Hepatic stellate cell (primary cell): ENCODE results near the gene DICER1.
"Not testable (repeated sequence)": the region's sequence is repeated elsewhere in the genome, so short reads cannot be mapped to it uniquely, and the experiment has no call there.

Source experiments
- DNase-seq: peaks from one replicate; pipeline ENCODE4 v3.0.0; 2011; ENCODE audit warnings: low spot score

Gene DICER1, protein sequence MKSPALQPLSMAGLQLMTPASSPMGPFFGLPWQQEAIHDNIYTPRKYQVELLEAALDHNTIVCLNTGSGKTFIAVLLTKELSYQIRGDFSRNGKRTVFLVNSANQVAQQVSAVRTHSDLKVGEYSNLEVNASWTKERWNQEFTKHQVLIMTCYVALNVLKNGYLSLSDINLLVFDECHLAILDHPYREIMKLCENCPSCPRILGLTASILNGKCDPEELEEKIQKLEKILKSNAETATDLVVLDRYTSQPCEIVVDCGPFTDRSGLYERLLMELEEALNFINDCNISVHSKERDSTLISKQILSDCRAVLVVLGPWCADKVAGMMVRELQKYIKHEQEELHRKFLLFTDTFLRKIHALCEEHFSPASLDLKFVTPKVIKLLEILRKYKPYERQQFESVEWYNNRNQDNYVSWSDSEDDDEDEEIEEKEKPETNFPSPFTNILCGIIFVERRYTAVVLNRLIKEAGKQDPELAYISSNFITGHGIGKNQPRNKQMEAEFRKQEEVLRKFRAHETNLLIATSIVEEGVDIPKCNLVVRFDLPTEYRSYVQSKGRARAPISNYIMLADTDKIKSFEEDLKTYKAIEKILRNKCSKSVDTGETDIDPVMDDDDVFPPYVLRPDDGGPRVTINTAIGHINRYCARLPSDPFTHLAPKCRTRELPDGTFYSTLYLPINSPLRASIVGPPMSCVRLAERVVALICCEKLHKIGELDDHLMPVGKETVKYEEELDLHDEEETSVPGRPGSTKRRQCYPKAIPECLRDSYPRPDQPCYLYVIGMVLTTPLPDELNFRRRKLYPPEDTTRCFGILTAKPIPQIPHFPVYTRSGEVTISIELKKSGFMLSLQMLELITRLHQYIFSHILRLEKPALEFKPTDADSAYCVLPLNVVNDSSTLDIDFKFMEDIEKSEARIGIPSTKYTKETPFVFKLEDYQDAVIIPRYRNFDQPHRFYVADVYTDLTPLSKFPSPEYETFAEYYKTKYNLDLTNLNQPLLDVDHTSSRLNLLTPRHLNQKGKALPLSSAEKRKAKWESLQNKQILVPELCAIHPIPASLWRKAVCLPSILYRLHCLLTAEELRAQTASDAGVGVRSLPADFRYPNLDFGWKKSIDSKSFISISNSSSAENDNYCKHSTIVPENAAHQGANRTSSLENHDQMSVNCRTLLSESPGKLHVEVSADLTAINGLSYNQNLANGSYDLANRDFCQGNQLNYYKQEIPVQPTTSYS (N-terminal part only)

DNA sequence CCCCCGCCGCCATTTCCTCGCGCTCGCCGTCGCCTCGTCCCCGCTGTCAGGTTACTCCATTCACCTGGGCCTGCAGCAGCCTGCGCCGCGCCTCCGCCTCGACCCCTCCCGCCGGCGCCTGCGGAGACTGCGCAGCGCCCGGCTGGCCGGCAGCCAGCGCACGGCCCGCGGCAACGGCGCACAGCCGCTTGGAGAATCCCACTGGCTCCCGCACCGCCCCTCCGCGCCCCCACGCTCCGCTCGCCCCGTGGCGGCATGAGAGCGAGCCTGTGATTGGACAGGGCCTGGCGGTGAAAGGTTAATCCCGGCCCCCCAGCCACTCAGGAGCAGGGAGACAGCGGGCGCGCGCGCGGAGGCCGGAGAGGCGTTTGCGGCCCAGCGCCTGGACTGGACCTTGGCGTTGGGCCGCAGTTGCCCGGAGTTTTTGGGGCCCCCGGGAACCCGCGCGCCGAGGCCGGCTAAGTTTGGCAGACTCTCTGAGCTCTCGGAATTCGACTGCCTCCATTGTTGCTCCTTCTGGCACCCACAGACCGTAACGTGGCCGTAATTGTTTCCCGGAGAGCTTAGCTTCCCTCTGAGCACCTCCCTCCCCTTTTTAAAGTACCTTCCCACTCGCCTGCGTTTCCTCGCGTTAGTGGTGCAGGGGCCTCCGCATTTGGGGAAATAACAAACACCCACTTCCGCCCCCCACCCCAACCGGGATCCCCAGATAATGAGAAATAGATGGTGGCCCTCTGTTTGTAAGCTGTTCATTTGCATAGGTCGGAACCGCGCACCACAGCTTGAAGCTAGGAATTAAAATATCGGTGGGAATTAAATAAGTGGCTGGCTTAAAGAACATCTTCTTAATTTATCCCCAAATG is at the start of gene DICER1:
Gene DICER1 (minus strand): TSS at position 203 of the 863 bp plus-strand sequence. CDS start 24,071 bp downstream, outside the sequence.
- DNase-seq: peak; percentile 99

DNA sequence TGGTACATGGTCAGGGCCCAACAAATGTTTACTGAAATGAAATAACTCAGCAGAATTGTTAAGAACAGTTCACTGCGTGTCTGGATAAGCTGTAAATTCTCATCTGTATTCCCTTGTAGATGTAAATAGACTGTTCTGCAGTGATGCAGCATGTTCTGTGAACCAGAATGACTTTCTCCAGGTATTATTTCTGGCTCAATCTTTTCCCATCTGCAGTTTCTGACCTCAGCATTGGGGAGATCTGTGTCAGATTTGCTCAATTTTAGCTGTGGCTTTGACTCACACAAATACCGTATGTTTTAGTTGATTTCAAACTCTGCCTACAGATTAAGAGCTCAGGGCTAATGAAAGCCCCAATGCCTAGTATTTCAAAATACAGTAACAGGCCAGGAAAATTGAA is 49.2 kb upstream of the DICER1 start:
- no peak for DNase-seq

DNA sequence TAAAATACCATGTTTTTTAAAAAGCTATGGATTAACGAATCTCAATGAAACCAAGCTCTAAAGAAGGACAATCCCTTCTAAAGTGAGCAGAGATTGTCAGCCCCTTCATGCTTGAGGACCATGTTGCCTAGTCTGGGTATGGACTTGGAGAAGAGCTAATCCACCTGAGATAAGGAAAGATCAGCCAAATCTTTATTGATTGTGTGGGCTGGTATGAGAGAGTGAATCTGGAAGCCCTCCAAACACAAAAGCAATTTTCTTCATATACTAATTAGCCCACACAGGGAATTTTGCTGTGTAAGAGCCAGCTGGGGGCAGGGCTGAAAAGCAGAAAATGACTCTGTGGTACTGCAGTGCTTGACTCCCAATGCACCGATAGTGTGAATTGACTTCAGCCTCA is 47.4 kb upstream of the DICER1 start:
- DNase-seq: no peak

DNA sequence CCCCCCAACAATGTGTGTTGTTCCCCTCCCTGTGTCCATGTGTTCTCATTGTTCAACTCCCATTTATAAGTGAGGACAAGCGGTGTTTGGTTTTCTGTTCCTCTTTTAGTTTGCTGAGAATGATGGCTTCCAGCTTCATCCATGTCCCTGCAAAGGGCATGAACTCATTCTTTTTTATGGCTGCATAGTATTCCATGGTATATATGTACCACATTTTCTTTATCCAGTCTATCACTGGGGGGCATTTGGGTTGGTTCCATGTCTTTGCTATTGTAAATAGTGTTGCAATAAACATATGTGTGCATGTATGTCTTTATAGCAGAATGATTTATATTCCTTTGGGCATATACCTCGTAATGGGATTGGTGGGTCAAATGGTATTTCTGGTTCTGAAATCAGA is 44.4 kb upstream of the DICER1 start:
- DNase-seq: not testable (repeated sequence)

DNA sequence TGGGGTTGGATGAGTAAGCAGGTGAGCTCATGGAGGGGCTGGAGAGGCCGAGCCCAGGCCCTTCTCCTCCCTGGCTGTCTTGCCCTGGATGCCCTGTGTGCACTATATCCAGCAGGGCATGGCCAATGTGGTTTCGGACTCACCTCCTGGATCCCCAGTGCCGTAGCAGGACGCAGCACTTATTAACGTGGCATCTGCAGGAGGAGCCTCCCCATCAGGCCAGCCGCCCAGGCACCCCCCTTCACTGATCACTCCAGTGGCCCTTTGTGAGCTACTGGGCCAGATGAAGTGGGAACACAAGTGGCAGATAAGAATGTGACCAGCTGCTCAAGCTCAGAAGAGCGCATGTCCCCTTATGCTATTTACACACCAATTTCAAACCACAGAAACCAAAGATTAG is 43.1 kb upstream of the DICER1 start:
- no peak for DNase-seq

DNA sequence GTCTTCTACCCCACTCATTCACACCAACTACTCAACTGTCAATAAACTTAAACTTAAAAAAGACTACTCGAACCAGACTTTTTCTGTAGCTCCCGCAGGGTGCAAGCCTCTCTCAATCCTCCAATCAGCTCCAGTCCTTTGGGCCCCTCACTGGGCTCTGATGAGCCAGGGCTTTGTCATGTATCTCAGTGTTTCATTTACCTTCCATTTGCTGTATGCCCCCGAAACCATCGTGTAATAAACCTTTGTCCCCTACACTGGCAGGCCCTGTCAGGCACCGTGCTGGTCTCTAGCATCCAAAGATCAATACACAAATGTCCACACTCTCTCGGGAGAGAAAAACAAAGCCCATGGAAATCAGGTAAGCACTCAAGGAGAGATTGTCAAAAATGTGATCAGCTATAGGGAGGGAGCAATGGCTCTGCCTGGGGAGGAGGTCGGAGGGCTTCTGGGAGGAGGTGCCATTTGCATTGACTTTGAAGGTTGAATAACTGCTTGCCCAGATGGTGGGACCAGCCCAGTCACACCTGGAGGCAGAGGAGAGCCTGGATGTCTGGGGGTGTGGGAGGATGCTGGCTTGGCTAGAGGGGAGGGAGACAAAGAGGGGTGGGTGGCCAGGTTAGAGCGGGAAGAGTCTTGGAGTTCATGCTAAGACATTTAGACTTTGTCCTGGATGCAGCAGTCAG is 42.1 kb upstream of the DICER1 start:
- DNase-seq: no peak

DNA sequence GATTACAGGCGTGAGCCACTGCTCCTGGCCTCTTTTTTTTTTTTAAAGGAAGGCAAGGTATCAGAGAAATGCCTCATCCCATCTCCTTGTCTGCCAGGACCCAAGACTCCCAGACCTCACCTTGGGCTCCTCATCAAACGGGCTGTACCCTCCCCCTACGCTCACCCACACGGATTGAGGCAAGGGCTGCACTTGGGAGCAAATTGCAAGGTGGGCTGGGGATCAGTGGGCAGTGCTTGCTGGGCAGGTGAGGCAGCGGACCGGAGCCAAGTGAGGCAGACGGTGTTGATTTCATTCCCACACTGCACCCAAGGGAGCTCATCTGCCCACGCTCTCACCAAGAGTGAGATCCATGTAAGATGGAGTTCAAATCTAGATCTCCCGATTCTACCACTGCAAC is 41.0 kb upstream of the DICER1 start:
- DNase-seq: no peak

DNA sequence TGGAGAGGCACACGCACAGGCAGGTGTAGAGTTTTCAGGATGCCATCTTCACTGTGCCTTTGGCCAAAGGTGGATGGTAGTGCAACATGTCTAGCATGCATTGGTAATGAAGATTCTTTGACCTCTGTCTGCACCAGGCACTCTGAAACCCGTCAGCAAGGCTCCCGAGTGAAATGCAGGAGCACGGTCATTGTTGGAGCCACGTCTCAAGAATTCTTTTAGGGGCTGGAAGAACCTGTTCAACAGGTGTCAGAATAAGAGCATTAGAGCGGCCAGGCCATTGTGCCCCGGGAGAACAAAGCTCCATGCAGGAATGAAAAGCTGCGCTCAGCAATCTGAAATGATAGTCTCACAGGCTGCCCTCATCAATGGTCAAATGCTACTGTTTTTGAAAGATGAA is 40.2 kb upstream of the DICER1 start:
- no peak for DNase-seq

DNA sequence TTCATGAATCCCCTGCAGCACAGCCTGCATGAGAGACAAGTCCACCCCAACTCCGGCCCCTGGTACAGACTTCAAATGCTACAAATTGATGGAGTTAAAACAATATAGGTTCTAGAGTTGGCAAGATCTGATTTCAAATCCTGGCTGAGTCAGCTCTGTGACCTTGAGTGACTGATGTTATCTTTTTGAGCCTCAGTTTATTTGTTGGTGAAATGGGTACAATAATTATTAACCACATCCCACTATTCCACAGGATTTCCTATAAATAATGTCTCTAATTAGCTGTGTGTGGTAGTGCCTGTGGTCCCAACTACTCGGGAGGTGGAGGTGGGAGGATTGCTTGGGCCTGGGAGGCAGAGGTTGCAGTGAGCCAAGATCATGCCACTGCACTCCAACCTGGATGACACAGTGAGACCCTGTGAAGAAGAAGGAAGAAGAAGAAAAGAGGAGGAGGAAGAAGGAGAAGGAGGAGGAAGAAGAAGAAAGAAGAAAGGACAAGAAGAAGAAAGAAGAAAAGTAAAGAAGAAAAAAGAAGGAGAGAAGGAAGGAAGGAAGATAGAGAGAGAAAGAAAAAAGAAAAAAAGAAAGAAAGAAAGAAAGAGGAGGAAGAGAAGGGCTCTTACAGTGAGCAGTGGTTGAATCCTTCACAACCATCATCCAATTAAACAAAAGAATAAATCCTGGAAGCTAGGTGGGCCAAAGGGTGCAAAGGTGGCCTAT is 39.7 kb upstream of the DICER1 start:
- no peak for DNase-seq

DNA sequence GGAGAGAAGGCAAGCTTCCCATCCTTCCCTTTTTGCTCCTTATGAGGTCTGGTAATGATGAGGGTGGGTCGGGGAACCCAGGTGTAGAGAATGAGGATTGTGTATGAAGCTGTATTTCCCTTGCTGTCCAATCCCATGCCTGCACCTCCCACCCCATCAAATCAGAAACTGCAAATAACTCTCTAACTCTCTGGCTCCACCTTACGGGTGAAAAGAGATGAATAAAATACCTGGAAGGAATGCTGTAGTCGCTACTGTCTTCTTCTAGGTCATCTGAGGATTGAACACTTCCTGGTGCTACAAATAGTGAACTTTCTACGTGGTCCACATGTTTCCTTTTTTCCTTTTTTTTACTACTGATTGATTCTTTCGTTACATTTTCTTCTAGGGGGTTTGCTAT is 38.9 kb upstream of the DICER1 start:
- DNase-seq: no peak

DNA sequence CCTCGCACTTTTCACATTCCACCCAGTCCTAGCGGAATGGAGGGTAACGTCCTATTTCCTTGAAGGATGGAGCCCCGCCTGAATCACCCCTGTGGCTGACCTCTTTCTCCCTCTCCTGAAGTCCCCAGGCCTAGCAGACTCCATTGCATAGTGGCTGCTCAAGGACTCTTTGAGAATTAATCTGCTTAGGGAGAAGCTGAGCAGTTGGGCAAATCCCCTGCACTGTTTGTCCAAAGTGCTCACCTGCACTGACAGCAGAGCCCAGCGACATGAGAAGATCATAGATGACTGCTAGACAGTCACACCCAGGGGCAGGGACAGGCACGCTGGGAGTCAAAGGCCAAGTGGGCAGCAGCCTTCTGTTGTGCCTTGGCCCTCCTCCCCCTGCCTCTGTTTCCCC is 37.7 kb upstream of the DICER1 start:
- DNase-seq: no peak

DNA sequence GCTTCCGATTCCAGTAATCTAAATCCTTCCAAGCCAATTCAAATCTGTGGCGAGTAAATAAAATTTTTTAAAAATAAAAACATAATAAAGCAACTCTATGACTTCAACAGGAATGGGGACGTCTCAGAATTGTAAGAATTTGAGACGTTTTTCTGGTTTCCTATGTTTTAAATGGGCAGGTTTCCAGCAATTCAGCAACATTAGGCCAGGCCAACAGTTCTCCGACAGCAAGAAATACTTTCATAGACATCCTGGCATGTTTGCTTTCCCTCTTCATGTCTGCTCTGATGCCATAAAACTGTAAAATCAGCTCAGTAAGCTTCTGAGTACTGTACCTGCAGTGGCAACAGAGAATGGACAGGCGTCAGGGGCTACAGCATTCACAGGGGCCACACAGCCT is 35.8 kb upstream of the DICER1 start:
- no peak for DNase-seq

DNA sequence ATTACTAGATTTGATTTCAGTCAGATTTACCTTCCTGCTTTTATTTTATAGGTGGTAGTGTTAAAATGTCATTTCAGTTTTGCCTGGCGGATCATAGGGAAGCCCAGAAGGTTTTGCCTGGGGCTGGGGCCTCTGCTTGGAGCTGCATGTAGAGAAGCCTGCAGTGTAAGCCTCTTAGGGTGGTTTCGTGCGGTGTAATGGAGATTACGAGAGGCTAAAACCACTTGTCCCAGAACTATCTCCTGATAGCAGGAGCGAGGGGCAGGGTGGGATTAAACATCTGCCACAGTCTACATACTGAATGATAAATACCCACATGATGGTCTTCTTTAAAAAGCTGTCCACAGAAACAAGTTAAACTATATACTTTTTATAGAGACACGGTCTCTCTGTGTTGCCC is 35.0 kb upstream of the DICER1 start:
- no peak for DNase-seq

DNA sequence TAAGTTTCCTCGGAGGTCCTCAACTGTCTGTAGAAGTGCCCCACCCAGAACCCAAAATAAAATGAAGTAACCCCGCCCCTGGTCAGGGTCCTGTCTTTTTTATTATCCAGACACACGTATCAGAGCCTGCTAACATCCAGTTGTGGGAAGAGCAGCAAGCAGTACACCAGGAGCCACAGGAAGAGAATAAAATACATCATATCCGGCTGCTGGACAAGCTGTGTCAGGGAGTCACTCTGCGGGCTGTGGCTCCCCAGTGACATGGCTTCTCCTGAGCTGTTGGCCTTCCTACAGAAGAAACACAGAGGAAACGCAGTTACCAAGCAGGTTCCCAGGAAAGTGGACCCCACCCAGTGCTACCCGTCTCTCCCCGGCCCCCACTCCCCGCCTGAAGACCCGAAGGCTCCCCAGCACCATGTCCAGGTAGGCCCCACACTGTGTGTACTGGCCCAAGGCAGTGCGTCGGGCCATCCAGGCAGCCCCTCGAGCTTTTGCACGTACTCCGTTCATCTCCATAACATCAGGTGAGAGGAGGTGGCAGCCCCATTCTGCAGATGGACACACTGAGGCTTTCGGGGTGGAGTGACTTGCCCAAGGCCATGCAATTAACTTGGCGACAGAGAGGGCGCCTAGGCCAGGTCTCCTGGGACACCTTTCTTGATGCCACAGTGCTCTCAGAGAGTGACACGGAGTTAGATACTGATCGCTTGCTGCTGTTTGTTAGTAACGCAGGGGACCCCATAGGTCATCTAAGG is 34.3 kb upstream of the DICER1 start:
- DNase-seq: no peak

DNA sequence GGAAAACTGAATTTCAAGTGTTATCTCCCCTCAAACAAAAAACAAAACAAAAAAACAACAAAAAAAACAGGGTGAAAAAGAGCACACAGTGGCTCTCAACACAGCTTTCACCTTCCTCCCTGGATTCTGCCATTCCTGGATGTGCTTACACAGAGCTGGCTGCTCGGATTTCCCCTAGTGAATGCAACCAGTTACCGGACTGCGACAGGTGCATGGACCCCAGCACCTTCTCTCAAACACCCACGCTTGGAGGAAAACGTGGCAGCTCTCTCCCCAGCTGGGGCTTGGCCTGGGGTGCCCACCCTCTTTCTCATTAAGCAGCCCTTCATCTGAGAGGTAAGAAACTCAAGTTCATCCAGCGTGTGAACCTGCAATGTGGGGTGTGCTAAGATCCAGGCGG is 33.5 kb upstream of the DICER1 start:
- DNase-seq: no peak

DNA sequence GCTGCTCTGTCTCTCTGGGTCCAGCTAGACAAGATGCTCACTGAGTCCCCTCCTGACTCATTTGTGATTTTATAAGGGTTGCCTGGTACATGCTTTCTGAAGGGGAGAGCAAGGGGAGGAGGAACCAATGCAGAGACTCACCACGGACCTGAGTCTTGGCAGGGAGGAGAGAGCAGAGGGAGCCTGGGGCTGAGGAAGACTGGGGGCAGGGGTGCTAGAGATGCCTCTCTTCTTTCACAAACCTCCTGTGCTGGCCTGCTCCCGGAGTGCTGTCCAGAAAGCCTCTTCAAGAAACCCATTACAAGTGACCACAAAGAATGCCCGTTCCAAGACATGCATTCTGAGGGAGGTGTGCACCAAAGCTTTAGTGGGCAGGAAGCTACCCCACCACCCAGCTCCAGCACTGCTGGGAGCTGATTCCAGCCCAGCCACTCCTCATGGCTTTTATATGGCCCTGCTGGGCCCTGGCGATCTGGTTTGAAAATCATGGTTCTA is 33.1 kb upstream of the DICER1 start:
- no peak for DNase-seq

DNA sequence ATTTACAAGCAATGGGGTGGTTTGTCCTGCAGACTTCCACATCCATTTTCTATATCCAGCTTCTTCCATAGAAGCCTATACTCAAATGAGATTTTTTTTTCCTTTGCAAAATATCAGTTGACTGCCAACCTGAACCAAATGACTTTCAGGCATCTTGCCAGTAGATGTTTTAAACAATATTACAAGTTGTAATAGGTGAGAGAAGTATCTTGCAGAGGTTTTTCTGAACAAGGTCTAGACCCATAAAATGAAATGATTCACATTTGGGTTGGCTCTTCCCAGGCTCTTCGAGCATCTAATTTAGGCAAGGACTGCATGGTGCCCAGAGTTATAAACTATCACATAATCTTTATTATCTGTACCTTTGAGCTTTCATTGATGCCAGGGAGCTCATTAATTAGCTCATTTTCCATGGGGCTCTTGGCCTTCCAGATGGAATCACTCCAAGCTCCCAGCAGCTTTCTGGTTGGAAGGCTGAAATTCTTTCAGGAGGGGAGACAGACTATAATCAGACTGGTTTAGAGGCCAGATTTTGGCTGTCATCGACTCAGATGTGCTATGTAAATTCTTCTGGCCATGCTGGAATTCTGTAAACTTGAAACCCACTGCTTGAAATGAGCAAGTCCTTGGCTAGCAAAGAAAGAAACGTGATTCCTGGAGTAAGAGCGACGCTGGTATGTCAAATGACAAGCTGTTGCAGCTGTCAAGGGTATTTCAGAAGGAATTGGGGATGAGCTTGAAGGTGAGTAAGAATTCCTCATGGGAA is 32.2 kb upstream of the DICER1 start:
- DNase-seq: no peak

DNA sequence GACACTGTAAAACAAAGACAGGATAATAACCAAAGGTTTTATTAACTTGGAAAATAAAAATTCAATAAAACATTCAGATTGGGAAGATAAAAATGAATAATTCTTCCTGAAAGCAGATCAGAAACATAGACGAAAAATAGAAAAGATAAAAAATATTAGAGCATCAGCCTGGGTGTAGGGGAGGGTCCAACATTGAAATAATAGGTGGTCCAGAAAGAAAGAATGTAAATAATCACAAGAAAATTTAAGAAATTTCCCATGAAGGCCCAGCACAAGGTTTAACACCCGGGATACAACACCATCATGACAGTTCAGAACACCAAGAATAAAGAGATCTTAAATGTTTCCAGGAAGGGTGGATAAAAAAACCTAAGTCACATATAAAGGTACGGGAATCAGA is 31.1 kb upstream of the DICER1 start:
- no peak for DNase-seq
